CD4-positive, alpha-beta T cell treated with Interferon gamma for 1 hour (primary cell): ENCODE data around the gene FREM1.

Experiments used
- DNase-seq: peaks from one replicate; pipeline ENCODE4 v3.0.0-alpha.2; 2020

The FREM1 gene

GRCh38 chr9:14692470-14693250 lies 217.6 kb downstream of the FREM1 start:
- peak; percentile 4 for DNase-seq

GRCh38 chr9:14690948-14691730 lies 219.1 kb downstream of the FREM1 start:
- no peak for DNase-seq

DNA sequence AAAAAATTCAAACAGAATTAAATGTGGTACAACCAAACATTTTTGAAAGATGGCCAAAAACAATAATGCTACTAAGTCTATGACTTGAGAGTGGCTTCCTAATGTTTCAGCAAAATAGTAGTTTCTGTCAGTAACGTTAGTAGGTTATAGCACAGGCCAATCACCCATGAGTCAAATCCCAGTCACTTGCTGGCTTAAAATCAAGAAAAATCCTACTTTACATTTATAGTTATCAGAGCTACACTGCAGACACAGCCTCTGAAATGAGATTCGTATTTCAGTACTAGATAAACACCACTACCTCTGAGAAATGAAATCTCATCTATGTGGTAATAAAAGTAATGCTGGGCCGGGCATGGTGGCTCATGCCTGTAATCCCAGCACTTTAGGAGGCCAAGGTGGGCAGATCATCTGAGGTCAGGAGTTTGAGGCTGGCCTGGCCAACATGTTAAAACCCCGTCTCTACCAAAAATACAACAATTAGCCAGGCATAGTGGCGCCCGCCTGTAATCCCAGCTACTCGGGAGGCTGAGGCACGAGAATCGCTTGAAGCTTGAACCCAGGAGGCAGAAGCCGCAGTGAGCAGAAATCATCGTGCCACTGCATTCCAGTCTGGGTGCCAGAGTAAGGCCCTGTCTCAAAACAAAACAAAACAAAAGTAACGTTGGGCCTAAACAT lies 223.0 kb downstream of the FREM1 start:
- no peak for DNase-seq

DNA sequence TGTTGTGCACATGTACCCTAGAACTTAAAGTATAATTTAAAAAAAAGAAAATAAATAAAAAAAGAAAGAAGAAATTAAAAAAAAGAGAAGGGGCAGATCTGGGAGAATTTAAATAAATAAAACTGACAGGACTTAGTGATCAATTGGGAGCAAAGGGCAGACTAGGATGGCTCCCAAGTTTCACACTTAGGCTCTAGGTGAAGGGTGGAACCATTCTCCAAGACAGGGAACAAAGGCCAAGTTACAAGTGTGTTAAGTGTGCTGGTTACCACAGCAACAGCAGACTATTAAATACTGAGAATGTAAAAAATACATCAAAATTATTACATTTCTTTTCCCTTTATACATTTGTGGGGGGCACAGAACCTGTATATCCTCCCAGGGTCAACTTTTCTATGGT lies 224.1 kb downstream of the FREM1 start:
- DNase-seq: no peak
